K562 (cell line): Measurements from ENCODE around the gene SPHK2. TPM values are rescaled to one million over a fixed set of nuclear protein-coding genes. Genes with fewer than 3 reads are reported as not detected.

Experiments
- BCLAF1 ChIP-seq, 2 experiments: fragments of 450-650 bp in 1 of 2; IDR thresholded peaks; 2 replicates each; pipeline ENCODE4 v1.6.1; 2011 to 2017; ENCODE audit warnings: low read depth in 2 of 2, antibody characterized with exemption in 1 of 2, borderline replicate concordance in 1 of 2, low read length in 1 of 2, mild to moderate bottlenecking in 1 of 2, mixed read lengths in 1 of 2; ENCODE audit not compliant: control insufficient read depth in 1 of 2
- ETV6 ChIP-seq, 3 experiments: fragments of 150-350 bp in 1 of 3; sonication (generic) in 1 of 3; formaldehyde crosslinking in 1 of 3; IDR thresholded peaks; 2 replicates each; pipeline versions ENCODE4 v1.6.1 to v1.8.0; 2014 to 2022; ENCODE audit warnings: borderline replicate concordance in 2 of 3, low read depth in 2 of 3, antibody characterized with exemption in 1 of 3, low read length in 1 of 3, mild to moderate bottlenecking in 1 of 3, missing genetic modification reagents in 1 of 3
- HEY1 ChIP-seq: fragments of 250-450 bp; sonication (Bioruptor Pico); IDR thresholded peaks from 2 replicates; pipeline ENCODE4 v1.5.0; 2020; ENCODE audit warnings: mild to moderate bottlenecking, moderate library complexity, borderline replicate concordance
- JUND ChIP-seq, 2 experiments: IDR thresholded peaks; 2 replicates in 1 of 2; 3 replicates in 1 of 2; pipeline ENCODE4 v1.6.1; 2011; ENCODE audit warnings: borderline replicate concordance in 2 of 2, low read depth in 2 of 2, low read length in 2 of 2, improper control_type of control experiment in 1 of 2, missing biosample characterization in 1 of 2, missing genetic modification characterization in 1 of 2, missing genetic modification reagents in 1 of 2
- MTA3 ChIP-seq: fragments of 450-650 bp; formaldehyde crosslinking; IDR thresholded peaks from 2 replicates; pipeline ENCODE4 v1.6.1; 2017; ENCODE audit warnings: mild to moderate bottlenecking, borderline replicate concordance
- SMARCA4 ChIP-seq: fragments of 450-650 bp; IDR thresholded peaks from 2 replicates; pipeline ENCODE4 v1.6.1; 2016
- SMC3 ChIP-seq: conservative IDR thresholded peaks from 2 replicates; pipeline ENCODE4 v1.6.1; 2011; ENCODE audit warnings: low read depth, low read length, improper control_type of control experiment; ENCODE audit not compliant: insufficient read depth
- TCF3 ChIP-seq: sonication (generic); formaldehyde crosslinking; IDR thresholded peaks from 2 replicates; pipeline ENCODE4 v1.4.0; 2020; ENCODE audit warnings: mild to moderate bottlenecking, missing genetic modification reagents
- ZNF133 ChIP-seq: fragments of 250-450 bp; sonication (Bioruptor Pico); IDR thresholded peaks from 2 replicates; pipeline ENCODE4 v1.4.0; 2020; ENCODE audit warnings: mild to moderate bottlenecking
- ZNF507 ChIP-seq: conservative IDR thresholded peaks from 2 replicates; pipeline ENCODE4 v1.6.1; 2017; ENCODE audit warnings: missing genetic modification characterization, missing compliant biosample characterization
- polyA plus RNA-seq, 8 experiments: library from polyadenylated mRNA; depleted of rRNA in 4 of 8; stranded (reverse) in 5 of 8; unstranded in 3 of 8; fragments of >200 nt; fragmentation: Nextera tagmentation in 2 of 8; fragmentation: Illumina TruSeq in 1 of 8; extraction: Ambion mirVana in 2 of 8; extraction: Trizol in 1 of 8; gene quantifications; 2 replicates each; pipeline versions ENCODE4 v1.2.1 to v1.2.3, GENCODE V29; 2011 to 2014; ENCODE audit warnings: inconsistent platforms in 1 of 8, missing spikeins in 1 of 8
- total RNA-seq, 7 experiments: library from RNA; depleted of rRNA in 6 of 7; stranded (reverse); fragments of >200 nt in 6 of 7; fragmentation: Illumina TruSeq in 2 of 7; extraction: Trizol in 2 of 7; gene quantifications; 2 replicates each; pipeline versions ENCODE4 v1.2.1 to v1.2.3, GENCODE V29; 2011 to 2021; ENCODE audit warnings: low replicate concordance in 1 of 7
- TF ChIP-seq, protein P1 (sequence below), 2 experiments: fragments of 450-650 bp; formaldehyde crosslinking in 1 of 2; IDR thresholded peaks; 2 replicates each; pipeline versions ENCODE4 v1.4.0 to v1.6.1; 2014 to 2020; ENCODE audit warnings: mild to moderate bottlenecking in 2 of 2, borderline replicate concordance in 1 of 2, low read depth in 1 of 2
- TF ChIP-seq, protein P2 (sequence below), 2 experiments: IDR thresholded peaks; 2 replicates each; pipeline ENCODE4 v1.6.1; 2012; ENCODE audit warnings: improper control_type of control experiment in 2 of 2, low read depth in 2 of 2, low read length in 2 of 2, borderline replicate concordance in 1 of 2

SPHK2 gene
- total and polyA plus RNA-seq, 9 of the 15 experiments (the other 6 are each of a cell fraction or from before 2014, with no cell fraction given), result 0.10 to 15.2 (median 2.9) TPM

DNA sequence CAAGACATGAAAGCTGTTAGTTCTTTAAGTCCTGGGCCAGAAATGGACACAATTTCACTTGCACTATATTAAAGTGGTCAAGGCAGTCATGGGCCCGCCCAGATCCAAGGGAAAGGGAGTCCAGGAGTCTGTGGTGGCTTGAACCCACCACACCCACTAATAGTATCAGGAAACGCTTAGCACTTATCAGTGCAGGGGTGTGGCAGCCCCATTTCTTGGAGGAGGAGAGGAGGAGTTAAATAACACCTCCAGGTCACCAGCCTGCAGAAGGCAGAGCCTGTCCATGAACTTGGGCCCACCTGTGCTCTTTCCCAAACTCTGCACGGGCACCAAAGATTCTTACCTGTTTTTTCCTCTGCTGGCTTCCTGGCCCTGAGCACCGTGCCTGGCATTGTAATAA is 58.9 kb downstream of the SPHK2 start (continued):
- TF ChIP-seq JUND (IDR thresholded peaks at IDR 0.05; ENCODE audit: borderline replicate concordance, low read depth, low read length) (0 out of 2 replicates have a peak, but pooled peaks have one; percentile 18), JUND (tag; IDR thresholded peaks at IDR 0.05; ENCODE audit: borderline replicate concordance, low read depth, low read length) (no peak; the same call in 2 of the 3 replicates), MTA3 (no peak), SMARCA4 (peak; percentile 15; the same call in 1 of the 2 replicates), BCLAF1 (IDR thresholded peaks at IDR 0.05; ENCODE audit: borderline replicate concordance in 1 of 2, control insufficient read depth in 1 of 2, low read depth in 2 of 2, low read length in 1 of 2) (no peak), ETV6 (IDR thresholded peaks at IDR 0.05; ENCODE audit: borderline replicate concordance in 1 of 2, low read depth in 2 of 2, low read length in 1 of 2) (no peak), ETV6 (CRISPR knock-in tag; IDR thresholded peaks at IDR 0.05; ENCODE audit: borderline replicate concordance) (no peak), TCF3 (CRISPR knock-in tag) (no peak), SMC3 (no peak), ZNF133 (CRISPR knock-in tag) (no peak), HEY1 (CRISPR knock-in tag) (no peak), ZNF507 (tag) (no peak)
- TF ChIP-seq, protein P1, sequence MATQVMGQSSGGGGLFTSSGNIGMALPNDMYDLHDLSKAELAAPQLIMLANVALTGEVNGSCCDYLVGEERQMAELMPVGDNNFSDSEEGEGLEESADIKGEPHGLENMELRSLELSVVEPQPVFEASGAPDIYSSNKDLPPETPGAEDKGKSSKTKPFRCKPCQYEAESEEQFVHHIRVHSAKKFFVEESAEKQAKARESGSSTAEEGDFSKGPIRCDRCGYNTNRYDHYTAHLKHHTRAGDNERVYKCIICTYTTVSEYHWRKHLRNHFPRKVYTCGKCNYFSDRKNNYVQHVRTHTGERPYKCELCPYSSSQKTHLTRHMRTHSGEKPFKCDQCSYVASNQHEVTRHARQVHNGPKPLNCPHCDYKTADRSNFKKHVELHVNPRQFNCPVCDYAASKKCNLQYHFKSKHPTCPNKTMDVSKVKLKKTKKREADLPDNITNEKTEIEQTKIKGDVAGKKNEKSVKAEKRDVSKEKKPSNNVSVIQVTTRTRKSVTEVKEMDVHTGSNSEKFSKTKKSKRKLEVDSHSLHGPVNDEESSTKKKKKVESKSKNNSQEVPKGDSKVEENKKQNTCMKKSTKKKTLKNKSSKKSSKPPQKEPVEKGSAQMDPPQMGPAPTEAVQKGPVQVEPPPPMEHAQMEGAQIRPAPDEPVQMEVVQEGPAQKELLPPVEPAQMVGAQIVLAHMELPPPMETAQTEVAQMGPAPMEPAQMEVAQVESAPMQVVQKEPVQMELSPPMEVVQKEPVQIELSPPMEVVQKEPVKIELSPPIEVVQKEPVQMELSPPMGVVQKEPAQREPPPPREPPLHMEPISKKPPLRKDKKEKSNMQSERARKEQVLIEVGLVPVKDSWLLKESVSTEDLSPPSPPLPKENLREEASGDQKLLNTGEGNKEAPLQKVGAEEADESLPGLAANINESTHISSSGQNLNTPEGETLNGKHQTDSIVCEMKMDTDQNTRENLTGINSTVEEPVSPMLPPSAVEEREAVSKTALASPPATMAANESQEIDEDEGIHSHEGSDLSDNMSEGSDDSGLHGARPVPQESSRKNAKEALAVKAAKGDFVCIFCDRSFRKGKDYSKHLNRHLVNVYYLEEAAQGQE (IDR thresholded peaks at IDR 0.05; ENCODE audit: borderline replicate concordance), result peak; percentile 7; the same call in 1 of the 2 replicates
- TF ChIP-seq, protein P1 (CRISPR knock-in tag; IDR thresholded peaks at IDR 0.05; ENCODE audit: low read depth), result no peak
- TF ChIP-seq, protein P2, sequence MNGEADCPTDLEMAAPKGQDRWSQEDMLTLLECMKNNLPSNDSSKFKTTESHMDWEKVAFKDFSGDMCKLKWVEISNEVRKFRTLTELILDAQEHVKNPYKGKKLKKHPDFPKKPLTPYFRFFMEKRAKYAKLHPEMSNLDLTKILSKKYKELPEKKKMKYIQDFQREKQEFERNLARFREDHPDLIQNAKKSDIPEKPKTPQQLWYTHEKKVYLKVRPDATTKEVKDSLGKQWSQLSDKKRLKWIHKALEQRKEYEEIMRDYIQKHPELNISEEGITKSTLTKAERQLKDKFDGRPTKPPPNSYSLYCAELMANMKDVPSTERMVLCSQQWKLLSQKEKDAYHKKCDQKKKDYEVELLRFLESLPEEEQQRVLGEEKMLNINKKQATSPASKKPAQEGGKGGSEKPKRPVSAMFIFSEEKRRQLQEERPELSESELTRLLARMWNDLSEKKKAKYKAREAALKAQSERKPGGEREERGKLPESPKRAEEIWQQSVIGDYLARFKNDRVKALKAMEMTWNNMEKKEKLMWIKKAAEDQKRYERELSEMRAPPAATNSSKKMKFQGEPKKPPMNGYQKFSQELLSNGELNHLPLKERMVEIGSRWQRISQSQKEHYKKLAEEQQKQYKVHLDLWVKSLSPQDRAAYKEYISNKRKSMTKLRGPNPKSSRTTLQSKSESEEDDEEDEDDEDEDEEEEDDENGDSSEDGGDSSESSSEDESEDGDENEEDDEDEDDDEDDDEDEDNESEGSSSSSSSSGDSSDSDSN (IDR thresholded peaks at IDR 0.05; ENCODE audit: borderline replicate concordance in 1 of 2, low read depth in 2 of 2, low read length in 2 of 2), result no peak
